Mesenchymal stem cell (in vitro differentiated cells and primary cell): Measurements from ENCODE around the gene PCNX2.

Source experiments
- DNase-seq: peaks from one replicate; pipeline ENCODE4 v3.0.0-alpha.2; 2013
- H2AFZ ChIP-seq: one replicate; pipeline ENCODE4 v1.6.1; 2013; ENCODE audit warnings: low read depth, mild to moderate bottlenecking, control low read depth, inconsistent platforms, low read length, moderate library complexity
- H2AK5ac ChIP-seq: 2 replicates; pipeline ENCODE4 v1.6.1; 2013; ENCODE audit warnings: low read length, moderate library complexity, mild to moderate bottlenecking, inconsistent platforms; ENCODE audit not compliant: severe bottlenecking
- H2BK120ac ChIP-seq: one replicate; pipeline ENCODE4 v1.6.1; 2013; ENCODE audit warnings: low read depth, mild to moderate bottlenecking, inconsistent platforms, low read length, moderate library complexity
- H2BK12ac ChIP-seq, 2 experiments: one replicate each; pipeline ENCODE4 v1.6.1; 2013; ENCODE audit warnings: inconsistent platforms in 2 of 2, low read length in 2 of 2, mild to moderate bottlenecking in 2 of 2, moderate library complexity in 2 of 2, control low read depth in 1 of 2
- H2BK15ac ChIP-seq: one replicate; pipeline ENCODE4 v1.6.1; 2013; ENCODE audit warnings: mild to moderate bottlenecking, low read depth, inconsistent platforms; ENCODE audit not compliant: poor library complexity, severe bottlenecking
- H2BK5ac ChIP-seq: 2 replicates; pipeline ENCODE4 v1.6.1; 2013; ENCODE audit warnings: low read depth, mild to moderate bottlenecking, low read length, control low read depth, inconsistent platforms; ENCODE audit not compliant: poor library complexity, severe bottlenecking
- H3K14ac ChIP-seq, 2 experiments: one replicate each; pipeline ENCODE4 v1.6.1; 2013; ENCODE audit warnings: inconsistent platforms in 2 of 2, low read length in 2 of 2, control low read depth in 1 of 2, mild to moderate bottlenecking in 1 of 2, moderate library complexity in 1 of 2
- H3K18ac ChIP-seq, 2 experiments: one replicate each; pipeline ENCODE4 v1.6.1; 2013; ENCODE audit warnings: inconsistent platforms in 2 of 2, low read length in 2 of 2, control low read depth in 1 of 2, low read depth in 1 of 2, mild to moderate bottlenecking in 1 of 2
- H3K23ac ChIP-seq, 2 experiments: one replicate each; pipeline ENCODE4 v1.6.1; 2013; ENCODE audit warnings: inconsistent platforms in 2 of 2, low read length in 2 of 2, mild to moderate bottlenecking in 2 of 2, moderate library complexity in 2 of 2, control low read depth in 1 of 2
- H3K27ac ChIP-seq: 2 replicates; pipeline ENCODE4 v1.5.1; 2013; ENCODE audit warnings: mild to moderate bottlenecking, moderate library complexity, low read length, control low read depth, inconsistent platforms; ENCODE audit not compliant: poor library complexity, severe bottlenecking
- H3K27me3 ChIP-seq, 2 experiments: 2 replicates each; pipeline versions ENCODE4 v1.6.1 to v1.7.0; 2013; ENCODE audit warnings: low read length in 2 of 2, mild to moderate bottlenecking in 2 of 2, moderate library complexity in 2 of 2, control low read depth in 1 of 2, inconsistent platforms in 1 of 2; ENCODE audit not compliant: control insufficient read depth in 1 of 2, insufficient read depth in 1 of 2
- H3K36me3 ChIP-seq, 2 experiments: 2 replicates each; pipeline versions ENCODE4 v1.6.1 to v1.7.0; 2013; ENCODE audit warnings: low read length in 2 of 2, control low read depth in 1 of 2, inconsistent platforms in 1 of 2, low read depth in 1 of 2, mild to moderate bottlenecking in 1 of 2; ENCODE audit not compliant: insufficient read depth in 2 of 2, control insufficient read depth in 1 of 2
- H3K4ac ChIP-seq, 2 experiments: one replicate each; pipeline ENCODE4 v1.6.1; 2013; ENCODE audit warnings: inconsistent platforms in 2 of 2, low read length in 2 of 2, mild to moderate bottlenecking in 2 of 2, moderate library complexity in 2 of 2, control low read depth in 1 of 2, low read depth in 1 of 2
- H3K4me1 ChIP-seq: 2 replicates; pipeline ENCODE4 v1.6.1; 2013; ENCODE audit warnings: low read depth, low read length, control low read depth; ENCODE audit not compliant: control insufficient read depth, insufficient read depth
- H3K4me2 ChIP-seq: 2 replicates; pipeline ENCODE4 v1.6.1; 2013; ENCODE audit warnings: low read length, mild to moderate bottlenecking, inconsistent platforms; ENCODE audit not compliant: poor library complexity, severe bottlenecking
- H3K4me3 ChIP-seq, 2 experiments: 2 replicates each; pipeline versions ENCODE4 v1.5.1 to v1.7.0; 2013; ENCODE audit warnings: low read length in 2 of 2, mild to moderate bottlenecking in 2 of 2, control low read depth in 1 of 2, low read depth in 1 of 2; ENCODE audit not compliant: insufficient read depth in 1 of 2
- H3K79me1 ChIP-seq: replicated peaks from 2 replicates; pipeline ENCODE4 v1.6.1; 2013; ENCODE audit warnings: mild to moderate bottlenecking, control low read depth, low read length, inconsistent platforms; ENCODE audit not compliant: poor library complexity, severe bottlenecking
- H3K9ac ChIP-seq: 2 replicates; pipeline ENCODE4 v1.7.0; 2013; ENCODE audit warnings: mild to moderate bottlenecking, low read length, moderate library complexity
- H3K9me3 ChIP-seq: 2 replicates; pipeline ENCODE4 v1.7.0; 2013; ENCODE audit warnings: mild to moderate bottlenecking, low read length; ENCODE audit not compliant: control insufficient read depth
- H4K8ac ChIP-seq: one replicate; pipeline ENCODE4 v1.6.1; 2013; ENCODE audit warnings: inconsistent platforms, mild to moderate bottlenecking, low read length, moderate library complexity
- H4K91ac ChIP-seq: one replicate; pipeline ENCODE4 v1.6.1; 2013; ENCODE audit warnings: mild to moderate bottlenecking, low read length, inconsistent platforms
- WGBS: methylation state at CpG from one replicate; pipeline ENCODE4 v1.1.7; 2013; ENCODE audit warnings: mixed read lengths; 5-methylcytosine and 5-hydroxymethylcytosine counted together

Gene PCNX2

DNA sequence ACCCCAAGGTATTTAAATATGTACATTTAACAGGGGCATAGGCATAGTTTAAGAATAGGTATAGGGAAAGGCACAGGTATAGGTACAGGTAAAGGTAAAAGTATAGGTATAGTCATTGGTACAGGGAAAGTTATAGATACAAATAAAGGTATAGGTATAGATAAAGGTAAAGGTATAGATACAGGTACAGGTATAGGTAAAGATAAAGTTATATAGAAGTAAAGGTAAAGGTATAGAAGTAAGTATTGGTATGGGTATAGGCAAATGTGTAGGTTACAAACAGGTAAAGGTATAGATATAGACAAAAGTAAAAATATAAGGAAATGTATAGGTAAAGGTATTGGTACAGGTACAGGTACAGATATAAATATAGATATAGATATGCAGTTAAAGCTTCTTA, 137.2 kb downstream of the PCNX2 start:
- H3K27me3 ChIP-seq, result no peaks in the 10 kb centered on the region
- DNase-seq, result no peak
- no peak overlapping the region for H2BK120ac ChIP-seq
- no peak overlapping the region for H3K4ac ChIP-seq
- H3K9ac ChIP-seq, result no peak overlapping the region
- H3K4me2 ChIP-seq, result no peak overlapping the region
- no peaks in the 10 kb centered on the region for H3K79me1 ChIP-seq
- no peak overlapping the region for H3K27ac ChIP-seq
- no peak overlapping the region for H3K18ac ChIP-seq
- H2BK5ac ChIP-seq, result no peak overlapping the region
- peaks cover 2% of the 10 kb centered on the region for H3K9me3 ChIP-seq
- no peak overlapping the region for H2BK12ac ChIP-seq
- H3K4me1 ChIP-seq, result no peaks in the 10 kb centered on the region
- H3K36me3 ChIP-seq, result peaks cover 27 to 83% of the 10 kb centered on the region in 2 experiments
- H2AK5ac ChIP-seq, result no peak overlapping the region
- H4K8ac ChIP-seq, result no peak overlapping the region
- H2BK15ac ChIP-seq, result no peak overlapping the region
- H4K91ac ChIP-seq, result no peak overlapping the region
- H3K4me3 ChIP-seq, result no peak overlapping the region
- no peak overlapping the region for H3K14ac ChIP-seq
- no peak overlapping the region for H2AFZ ChIP-seq
- no peak overlapping the region for H3K23ac ChIP-seq

DNA sequence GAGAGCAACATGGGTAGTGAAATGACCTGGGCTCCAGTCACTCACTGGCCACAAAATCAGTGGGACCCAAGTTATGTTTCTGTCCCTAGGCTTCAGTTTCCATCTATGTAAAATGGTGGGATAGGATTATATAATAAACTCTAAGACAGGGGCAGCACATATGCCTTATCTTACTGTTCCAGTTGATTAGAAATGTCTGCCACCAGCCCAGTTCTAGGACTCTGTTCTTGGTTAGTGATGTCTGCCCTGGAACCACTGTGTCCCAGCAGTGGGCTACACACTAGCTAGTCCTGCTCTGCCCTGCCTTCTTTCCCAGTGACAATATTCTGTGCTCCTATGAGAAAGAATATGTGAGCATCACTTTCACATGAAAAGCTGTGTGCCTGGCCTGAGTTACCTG, 138.3 kb downstream of the PCNX2 start:
- H3K4me2 ChIP-seq, result no peak overlapping the region
- no peak overlapping the region for H3K23ac ChIP-seq
- H3K4me1 ChIP-seq, result no peaks in the 10 kb centered on the region
- H4K8ac ChIP-seq, result no peak overlapping the region
- H3K9ac ChIP-seq, result no peak overlapping the region
- H2BK120ac ChIP-seq, result no peak overlapping the region
- H2BK5ac ChIP-seq, result no peak overlapping the region
- H2BK15ac ChIP-seq, result no peak overlapping the region
- no peak overlapping the region for H4K91ac ChIP-seq
- no peaks in the 10 kb centered on the region for H3K27me3 ChIP-seq
- no peak overlapping the region for H3K27ac ChIP-seq
- H3K4me3 ChIP-seq, result no peak overlapping the region
- no peak overlapping the region for H2AFZ ChIP-seq
- H3K14ac ChIP-seq, result no peak overlapping the region
- DNase-seq, result no peak
- H3K18ac ChIP-seq, result no peak overlapping the region
- H2BK12ac ChIP-seq, result no peak overlapping the region
- no peak overlapping the region for H2AK5ac ChIP-seq
- peaks cover 6% of the 10 kb centered on the region for H3K9me3 ChIP-seq
- peaks cover 29 to 92% of the 10 kb centered on the region in 2 experiments for H3K36me3 ChIP-seq
- peaks cover 2% of the 10 kb centered on the region for H3K79me1 ChIP-seq
- H3K4ac ChIP-seq, result no peak overlapping the region

DNA sequence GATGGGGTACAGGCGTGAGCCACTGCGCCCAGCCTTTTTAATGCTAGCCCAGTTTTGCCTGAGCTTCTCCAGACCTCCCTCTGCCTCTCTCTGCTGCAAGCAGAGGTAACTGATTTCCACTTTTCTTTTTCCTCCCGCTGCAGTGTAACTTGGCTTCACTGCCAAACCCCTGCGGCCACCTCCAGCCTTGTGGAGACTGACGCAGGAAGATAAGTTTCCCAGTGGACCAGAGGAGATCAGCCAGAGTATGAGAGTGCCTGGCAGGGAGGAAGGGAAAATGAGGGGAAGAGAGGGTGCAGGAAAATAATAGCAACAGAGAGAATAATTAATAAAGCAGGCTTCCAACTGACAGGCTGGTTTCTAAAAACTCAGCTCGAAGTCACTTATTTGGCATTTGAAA, 143.7 kb downstream of the PCNX2 start:
- Histone ChIP-seq H3K27ac (no peak overlapping the region), H3K27me3 (no peaks in the 10 kb centered on the region), H3K4ac (no peak overlapping the region), H2BK12ac (no peak overlapping the region), H3K14ac (no peak overlapping the region), H3K18ac (no peak overlapping the region), H3K23ac (no peak overlapping the region), H3K36me3 (peaks cover 16 to 82% of the 10 kb centered on the region in 2 experiments), H3K4me3 (no peak overlapping the region), H3K79me1 (peaks cover 2% of the 10 kb centered on the region), H2BK120ac (no peak overlapping the region), H3K9ac (no peak overlapping the region), H2BK5ac (no peak overlapping the region), H3K4me2 (no peak overlapping the region), H4K91ac (no peak overlapping the region), H4K8ac (no peak overlapping the region), H2AFZ (no peak overlapping the region), H3K9me3 (peaks cover 6% of the 10 kb centered on the region), H2BK15ac (no peak overlapping the region), H2AK5ac (no peak overlapping the region), H3K4me1 (no peaks in the 10 kb centered on the region)
- DNase-seq, result no peak
- 99% methylated on average over 6 of the region's 6 CpGs for WGBS

DNA sequence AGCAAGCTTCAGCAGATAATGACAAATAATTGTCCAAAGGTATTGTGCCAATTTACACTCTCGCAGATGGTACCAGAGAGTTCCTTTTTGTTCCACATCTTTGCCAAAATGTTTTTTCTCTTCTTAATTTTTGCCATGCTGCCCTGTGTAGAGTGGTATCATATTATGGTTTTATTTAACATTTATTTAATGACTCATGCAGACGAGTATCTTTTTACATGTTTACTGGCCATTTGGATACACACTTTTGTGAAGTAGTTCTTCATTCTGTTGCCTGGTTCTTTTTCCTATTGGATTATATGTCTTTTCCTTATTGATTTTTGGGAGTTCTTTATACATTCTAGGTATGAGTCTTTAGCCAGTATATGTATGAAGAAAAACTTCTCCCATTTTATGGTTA, 151.1 kb downstream of the PCNX2 start:
- no peak overlapping the region for H3K4me3 ChIP-seq
- H3K14ac ChIP-seq, result no peak overlapping the region
- no peak overlapping the region for H2BK15ac ChIP-seq
- DNase-seq, result no peak
- no peak overlapping the region for H3K18ac ChIP-seq
- 100% methylated on average over 1 of the region's 2 CpGs for WGBS
- peaks cover 11 to 48% of the 10 kb centered on the region in 2 experiments for H3K36me3 ChIP-seq
- no peaks in the 10 kb centered on the region for H3K9me3 ChIP-seq
- H2AK5ac ChIP-seq, result no peak overlapping the region
- H3K79me1 ChIP-seq, result no peaks in the 10 kb centered on the region
- H3K4ac ChIP-seq, result no peak overlapping the region
- H3K9ac ChIP-seq, result no peak overlapping the region
- H4K8ac ChIP-seq, result no peak overlapping the region
- no peak overlapping the region for H4K91ac ChIP-seq
- H3K23ac ChIP-seq, result no peak overlapping the region
- H3K4me1 ChIP-seq, result no peaks in the 10 kb centered on the region
- H2AFZ ChIP-seq, result no peak overlapping the region
- H3K27ac ChIP-seq, result no peak overlapping the region
- no peaks in the 10 kb centered on the region for H3K27me3 ChIP-seq
- H2BK12ac ChIP-seq, result no peak overlapping the region
- H2BK5ac ChIP-seq, result no peak overlapping the region
- H2BK120ac ChIP-seq, result no peak overlapping the region
- no peak overlapping the region for H3K4me2 ChIP-seq
